ENCODE results near the gene IFT52.
"Not testable (repeated sequence)": the region's sequence is repeated elsewhere in the genome, so short reads cannot be mapped to it uniquely, and the experiment has no call there.

Gene IFT52

DNA sequence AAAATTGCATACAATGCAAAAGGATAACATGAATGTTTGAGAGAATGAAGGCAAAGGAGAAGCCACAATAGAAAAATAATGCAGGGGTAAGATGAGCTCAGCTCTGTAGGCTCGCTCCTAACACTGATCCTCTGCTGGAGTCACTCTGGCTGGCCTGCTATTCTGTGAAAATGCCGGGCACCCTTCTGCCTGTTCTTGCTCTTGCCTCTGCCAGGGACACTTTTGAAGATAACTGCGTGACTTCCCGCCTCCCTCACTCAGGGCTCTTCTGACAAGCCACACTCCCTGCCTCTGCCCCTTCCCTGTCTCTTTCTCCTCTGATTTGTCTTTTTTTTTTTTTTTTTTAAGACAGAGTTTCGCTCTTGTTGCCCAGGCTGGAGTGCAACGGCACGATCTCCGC is 40.9 kb downstream of the IFT52 start:
- H3K9me3 ChIP-seq (ENCODE audit: control insufficient read depth in 1 of 2, low read length in 2 of 2): no peaks in the 10 kb centered on the region
- H3K27me3 ChIP-seq (ENCODE audit: control insufficient read depth in 1 of 2, insufficient read depth in 2 of 2, low read length in 2 of 2): no peaks in the 10 kb centered on the region
- no peak overlapping the region for H3K9ac ChIP-seq (ENCODE audit: low read depth in 1 of 2, low read length in 2 of 2)
- H3K27ac ChIP-seq (ENCODE audit: low read depth, low read length): no peak overlapping the region
- peaks cover 0 to 13% of the 10 kb centered on the region in 2 donors for H3K36me3 ChIP-seq (ENCODE audit: control insufficient read depth in 1 of 2, insufficient read depth in 2 of 2, low read length in 2 of 2)
- no peak overlapping the region for H3K4me3 ChIP-seq (ENCODE audit: low read depth in 1 of 2, low read length in 2 of 2)
- no peaks in the 10 kb centered on the region for H3K4me1 ChIP-seq (ENCODE audit: control insufficient read depth in 1 of 2, insufficient read depth in 2 of 2, low read length in 2 of 2)

DNA sequence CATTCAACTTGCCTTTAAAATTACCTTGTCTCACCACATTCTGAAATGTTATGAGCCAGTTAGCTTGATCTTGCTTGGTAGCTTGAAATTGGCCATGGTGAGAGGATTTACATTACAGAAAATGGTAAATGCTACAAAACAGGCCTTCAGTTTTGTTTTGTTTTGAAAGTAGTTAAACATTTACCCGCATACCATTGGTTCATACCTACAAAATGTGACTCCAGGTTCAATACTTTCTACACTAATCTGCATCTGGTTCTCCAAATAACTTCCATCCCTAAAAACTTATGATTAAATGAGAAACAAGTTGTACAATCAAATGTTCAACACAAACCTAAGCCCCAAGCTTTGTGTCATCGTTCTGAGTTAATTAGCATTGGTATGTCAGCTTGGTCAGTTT is 45.7 kb downstream of the IFT52 start:
- H3K9ac ChIP-seq (ENCODE audit: low read depth in 1 of 2, low read length in 2 of 2): no peak overlapping the region
- no peak overlapping the region for H3K4me3 ChIP-seq (ENCODE audit: low read depth in 1 of 2, low read length in 2 of 2)
- H3K4me1 ChIP-seq (ENCODE audit: control insufficient read depth in 1 of 2, insufficient read depth in 2 of 2, low read length in 2 of 2): no peaks in the 10 kb centered on the region
- H3K9me3 ChIP-seq (ENCODE audit: control insufficient read depth in 1 of 2, low read length in 2 of 2): no peaks in the 10 kb centered on the region
- no peaks in the 10 kb centered on the region for H3K27me3 ChIP-seq (ENCODE audit: control insufficient read depth in 1 of 2, insufficient read depth in 2 of 2, low read length in 2 of 2)
- H3K27ac ChIP-seq (ENCODE audit: low read depth, low read length): no peak overlapping the region
- peaks cover 0 to 24% of the 10 kb centered on the region in 2 donors for H3K36me3 ChIP-seq (ENCODE audit: control insufficient read depth in 1 of 2, insufficient read depth in 2 of 2, low read length in 2 of 2)

DNA sequence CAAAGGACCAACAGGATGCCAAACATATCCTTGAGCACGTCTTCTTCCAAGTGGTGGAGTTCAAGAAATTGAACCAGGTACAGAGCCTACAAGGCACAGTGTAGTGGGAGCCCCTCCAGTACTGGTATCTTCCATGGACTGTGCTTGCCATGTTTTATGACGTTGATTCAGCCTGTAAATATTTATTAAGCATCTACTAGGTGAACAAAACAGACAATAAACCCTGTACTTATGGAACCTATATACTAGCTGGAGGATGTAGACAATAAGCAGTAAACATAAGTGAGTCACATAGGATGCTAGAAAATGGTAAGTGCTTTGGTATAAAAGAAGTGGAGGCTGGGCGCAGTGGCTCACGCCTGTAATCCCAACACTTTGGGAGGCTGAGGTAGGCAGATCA is 51.8 kb downstream of the IFT52 start:
- H3K9ac ChIP-seq (ENCODE audit: low read depth in 1 of 2, low read length in 2 of 2): no peak overlapping the region
- no peak overlapping the region for H3K27ac ChIP-seq (ENCODE audit: low read depth, low read length)
- H3K36me3 ChIP-seq (ENCODE audit: control insufficient read depth in 1 of 2, insufficient read depth in 2 of 2, low read length in 2 of 2): peaks cover 4 to 23% of the 10 kb centered on the region in 2 donors
- no peaks in the 10 kb centered on the region for H3K4me1 ChIP-seq (ENCODE audit: control insufficient read depth in 1 of 2, insufficient read depth in 2 of 2, low read length in 2 of 2)
- H3K9me3 ChIP-seq (ENCODE audit: control insufficient read depth in 1 of 2, low read length in 2 of 2): no peaks in the 10 kb centered on the region
- H3K27me3 ChIP-seq (ENCODE audit: control insufficient read depth in 1 of 2, insufficient read depth in 2 of 2, low read length in 2 of 2): no peaks in the 10 kb centered on the region
- no peak overlapping the region for H3K4me3 ChIP-seq (ENCODE audit: low read depth in 1 of 2, low read length in 2 of 2)

DNA sequence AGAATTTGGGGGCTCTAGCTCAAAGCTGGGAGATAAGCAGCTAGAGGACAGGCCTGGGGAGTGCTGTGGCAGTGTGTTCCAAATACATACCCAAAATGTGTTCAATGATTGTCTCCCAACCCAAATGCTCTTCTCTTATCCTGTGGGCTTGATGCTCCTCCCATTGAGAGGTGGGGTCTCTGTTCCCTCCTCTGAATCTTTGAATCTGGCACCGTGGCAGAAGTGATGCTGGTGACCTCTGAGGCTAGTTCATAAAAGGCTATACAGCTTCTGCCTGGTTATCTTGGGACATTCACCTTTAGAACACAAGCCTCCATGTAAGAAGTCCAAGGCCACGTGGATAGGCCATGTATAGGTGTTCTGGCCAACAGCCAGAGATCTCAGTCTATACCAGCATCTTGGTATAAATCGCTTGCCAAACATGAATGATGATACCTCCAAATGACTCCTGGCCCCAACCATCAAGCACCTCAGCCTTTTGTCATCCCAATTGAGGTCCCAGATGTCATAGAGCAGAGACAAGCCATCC is 60.3 kb downstream of the IFT52 start:
- Histone ChIP-seq H3K4me1 (ENCODE audit: control insufficient read depth in 1 of 2, insufficient read depth in 2 of 2, low read length in 2 of 2) (peaks cover 0 to 3% of the 10 kb centered on the region in 2 donors), H3K36me3 (ENCODE audit: control insufficient read depth in 1 of 2, insufficient read depth in 2 of 2, low read length in 2 of 2) (peaks cover 0 to 5% of the 10 kb centered on the region in 2 donors), H3K4me3 (ENCODE audit: low read depth in 1 of 2, low read length in 2 of 2) (no peak overlapping the region), H3K27ac (ENCODE audit: low read depth, low read length) (no peak overlapping the region), H3K9ac (ENCODE audit: low read depth in 1 of 2, low read length in 2 of 2) (no peak overlapping the region), H3K27me3 (ENCODE audit: control insufficient read depth in 1 of 2, insufficient read depth in 2 of 2, low read length in 2 of 2) (no peaks in the 10 kb centered on the region), H3K9me3 (ENCODE audit: control insufficient read depth in 1 of 2, low read length in 2 of 2) (no peaks in the 10 kb centered on the region)

DNA sequence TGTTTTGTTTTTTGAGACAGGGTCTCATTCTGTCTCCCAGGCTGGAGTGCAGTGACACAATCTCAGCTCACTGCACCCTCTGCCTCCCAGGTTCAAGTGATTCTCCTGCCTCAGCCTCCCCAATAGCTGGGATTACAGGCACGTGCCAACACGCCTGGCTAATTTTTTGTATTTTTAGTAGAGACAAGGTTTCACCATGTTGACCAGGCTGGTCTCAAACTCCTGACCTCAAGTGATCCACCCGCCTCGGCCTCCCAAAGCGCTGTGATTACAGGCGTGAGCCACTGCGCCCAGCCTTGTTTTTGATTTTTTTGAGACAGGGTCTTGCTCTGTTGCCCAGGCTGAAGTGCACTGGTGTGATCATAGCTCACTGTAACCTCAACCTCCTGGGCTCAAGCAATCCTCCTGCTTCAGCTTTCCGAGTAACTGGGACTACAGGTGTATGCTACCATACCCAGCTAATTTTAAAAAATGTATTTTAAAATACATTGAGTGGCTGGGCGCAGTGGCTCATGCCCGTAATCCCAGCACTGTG is 61.0 kb downstream of the IFT52 start:
- not testable (repeated sequence) for H3K9ac ChIP-seq (ENCODE audit: low read depth in 1 of 2, low read length in 2 of 2); H3K4me3 ChIP-seq (ENCODE audit: low read depth in 1 of 2, low read length in 2 of 2); H3K36me3 ChIP-seq (ENCODE audit: control insufficient read depth in 1 of 2, insufficient read depth in 2 of 2, low read length in 2 of 2); H3K27ac ChIP-seq (ENCODE audit: low read depth, low read length); H3K27me3 ChIP-seq (ENCODE audit: control insufficient read depth in 1 of 2, insufficient read depth in 2 of 2, low read length in 2 of 2); H3K4me1 ChIP-seq (ENCODE audit: control insufficient read depth in 1 of 2, insufficient read depth in 2 of 2, low read length in 2 of 2); H3K9me3 ChIP-seq (ENCODE audit: control insufficient read depth in 1 of 2, low read length in 2 of 2)

DNA sequence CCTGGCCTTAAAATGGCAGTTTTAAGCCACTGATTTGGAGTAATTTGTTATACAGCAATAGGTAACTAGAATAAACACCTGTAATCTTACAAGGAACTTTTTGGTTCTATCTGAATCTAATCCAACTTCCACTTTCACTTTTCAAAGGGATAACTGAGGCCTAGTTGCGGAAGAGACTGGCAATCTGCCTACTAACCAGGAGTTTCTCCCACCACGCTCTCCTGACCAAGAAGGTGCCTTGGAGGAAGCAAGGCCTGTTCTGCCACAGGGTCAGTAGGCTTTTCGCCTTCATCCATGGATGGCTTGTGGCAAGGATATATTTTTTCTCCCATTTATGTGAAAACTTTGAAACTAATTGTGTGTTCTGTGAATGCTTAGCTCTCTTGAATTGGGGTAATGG is 63.2 kb downstream of the IFT52 start:
- Histone ChIP-seq H3K9me3 (ENCODE audit: control insufficient read depth in 1 of 2, low read length in 2 of 2) (no peaks in the 10 kb centered on the region), H3K36me3 (ENCODE audit: control insufficient read depth in 1 of 2, insufficient read depth in 2 of 2, low read length in 2 of 2) (no peaks in the 10 kb centered on the region), H3K4me3 (ENCODE audit: low read depth in 1 of 2, low read length in 2 of 2) (no peak overlapping the region), H3K27me3 (ENCODE audit: control insufficient read depth in 1 of 2, insufficient read depth in 2 of 2, low read length in 2 of 2) (no peaks in the 10 kb centered on the region), H3K4me1 (ENCODE audit: control insufficient read depth in 1 of 2, insufficient read depth in 2 of 2, low read length in 2 of 2) (peaks cover 6 to 12% of the 10 kb centered on the region in 2 donors), H3K27ac (ENCODE audit: low read depth, low read length) (no peak overlapping the region), H3K9ac (ENCODE audit: low read depth in 1 of 2, low read length in 2 of 2) (no peak overlapping the region)

DNA sequence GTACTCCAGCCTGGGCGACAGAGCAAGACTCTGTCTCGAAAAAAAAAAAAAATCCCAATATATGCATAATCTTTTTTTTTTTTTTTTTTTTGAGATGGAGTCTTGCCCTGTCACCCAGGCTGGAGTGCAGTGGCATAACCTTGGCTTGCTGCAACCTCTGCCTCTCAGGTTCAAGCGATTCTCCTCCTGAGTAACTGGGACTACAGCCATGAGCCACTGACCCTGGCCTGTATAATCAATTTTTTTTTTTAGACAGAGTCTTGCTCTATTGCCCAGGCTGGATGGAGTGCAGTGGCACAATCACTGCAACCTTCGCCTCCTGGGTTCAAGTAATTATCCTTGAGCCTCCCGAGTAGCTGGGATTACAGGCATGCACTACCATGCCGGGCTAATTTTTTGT is 64.4 kb downstream of the IFT52 start:
- not testable (repeated sequence) for H3K27ac ChIP-seq (ENCODE audit: low read depth, low read length); H3K27me3 ChIP-seq (ENCODE audit: control insufficient read depth in 1 of 2, insufficient read depth in 2 of 2, low read length in 2 of 2); H3K9me3 ChIP-seq (ENCODE audit: control insufficient read depth in 1 of 2, low read length in 2 of 2); H3K9ac ChIP-seq (ENCODE audit: low read depth in 1 of 2, low read length in 2 of 2); H3K4me3 ChIP-seq (ENCODE audit: low read depth in 1 of 2, low read length in 2 of 2); H3K36me3 ChIP-seq (ENCODE audit: control insufficient read depth in 1 of 2, insufficient read depth in 2 of 2, low read length in 2 of 2)
- H3K4me1 ChIP-seq (ENCODE audit: control insufficient read depth in 1 of 2, insufficient read depth in 2 of 2, low read length in 2 of 2): peaks cover 6 to 12% of the 10 kb centered on the region in 2 donors

DNA sequence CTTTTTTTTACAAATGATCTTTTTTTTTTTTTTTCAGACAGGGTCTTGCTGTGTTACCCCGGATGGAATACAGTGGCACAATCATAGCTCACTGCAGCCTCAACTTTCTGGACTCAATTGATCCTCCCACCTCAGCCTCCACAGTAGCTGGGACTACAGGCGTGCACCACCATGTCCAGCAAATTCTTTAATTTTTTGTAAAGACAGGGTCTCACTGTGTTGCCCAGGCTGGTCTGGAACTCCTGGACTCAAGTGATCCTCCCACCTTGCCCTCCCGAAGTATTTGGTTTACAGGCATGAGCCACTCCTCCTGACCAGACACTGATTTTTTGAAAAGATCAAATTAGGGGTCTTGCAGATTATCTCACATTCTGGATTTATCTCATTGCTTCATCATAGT is 65.2 kb downstream of the IFT52 start:
- Histone ChIP-seq H3K4me1 (ENCODE audit: control insufficient read depth in 1 of 2, insufficient read depth in 2 of 2, low read length in 2 of 2) (peaks cover 6 to 12% of the 10 kb centered on the region in 2 donors), H3K9me3 (ENCODE audit: control insufficient read depth in 1 of 2, low read length in 2 of 2) (no peaks in the 10 kb centered on the region), H3K4me3 (ENCODE audit: low read depth in 1 of 2, low read length in 2 of 2) (no peak overlapping the region), H3K27me3 (ENCODE audit: control insufficient read depth in 1 of 2, insufficient read depth in 2 of 2, low read length in 2 of 2) (no peaks in the 10 kb centered on the region), H3K36me3 (ENCODE audit: control insufficient read depth in 1 of 2, insufficient read depth in 2 of 2, low read length in 2 of 2) (no peaks in the 10 kb centered on the region), H3K9ac (ENCODE audit: low read depth in 1 of 2, low read length in 2 of 2) (no peak overlapping the region), H3K27ac (ENCODE audit: low read depth, low read length) (no peak overlapping the region)

DNA sequence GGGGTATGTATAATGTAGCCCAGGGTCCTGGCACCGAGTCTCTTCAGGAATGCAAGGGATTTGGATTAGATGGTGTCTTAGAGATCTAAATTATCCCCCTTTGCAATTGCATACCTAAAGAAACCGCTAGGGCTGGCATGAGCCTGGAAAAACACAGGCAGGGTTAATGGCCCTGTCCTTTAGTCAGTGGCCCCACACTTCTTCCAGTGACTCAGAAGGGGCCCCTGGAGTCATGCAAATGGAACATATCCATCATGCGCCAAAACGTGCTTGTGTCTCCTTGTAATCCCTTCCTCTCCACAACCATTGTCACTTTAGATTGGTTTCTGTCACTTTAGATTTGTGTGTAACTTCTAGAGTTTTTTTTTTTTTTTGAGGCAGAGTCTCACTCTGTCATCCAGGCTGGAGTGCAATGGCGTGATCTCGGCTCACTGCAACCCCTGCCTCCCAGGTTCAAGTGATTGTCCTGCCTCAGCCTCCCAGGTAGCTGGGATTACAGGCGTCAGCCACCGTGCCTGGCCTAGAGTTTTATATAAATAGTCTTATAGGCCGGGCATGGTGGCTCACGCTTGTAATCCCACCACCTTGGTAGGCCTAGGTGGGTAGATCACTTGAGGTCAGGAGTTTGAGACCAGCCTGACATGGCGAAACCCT is 67.5 kb downstream of the IFT52 start:
- peaks cover 8 to 15% of the 10 kb centered on the region in 2 donors for H3K4me1 ChIP-seq (ENCODE audit: control insufficient read depth in 1 of 2, insufficient read depth in 2 of 2, low read length in 2 of 2)
- H3K9me3 ChIP-seq (ENCODE audit: control insufficient read depth in 1 of 2, low read length in 2 of 2): no peaks in the 10 kb centered on the region
- no peaks in the 10 kb centered on the region for H3K36me3 ChIP-seq (ENCODE audit: control insufficient read depth in 1 of 2, insufficient read depth in 2 of 2, low read length in 2 of 2)
- H3K4me3 ChIP-seq (ENCODE audit: low read depth in 1 of 2, low read length in 2 of 2): peak overlapping the region; percentile 85 to 96
- peak overlapping the region; percentile 81 to 83 for H3K9ac ChIP-seq (ENCODE audit: low read depth in 1 of 2, low read length in 2 of 2)
- no peak overlapping the region for H3K27ac ChIP-seq (ENCODE audit: low read depth, low read length)
- no peaks in the 10 kb centered on the region for H3K27me3 ChIP-seq (ENCODE audit: control insufficient read depth in 1 of 2, insufficient read depth in 2 of 2, low read length in 2 of 2)

DNA sequence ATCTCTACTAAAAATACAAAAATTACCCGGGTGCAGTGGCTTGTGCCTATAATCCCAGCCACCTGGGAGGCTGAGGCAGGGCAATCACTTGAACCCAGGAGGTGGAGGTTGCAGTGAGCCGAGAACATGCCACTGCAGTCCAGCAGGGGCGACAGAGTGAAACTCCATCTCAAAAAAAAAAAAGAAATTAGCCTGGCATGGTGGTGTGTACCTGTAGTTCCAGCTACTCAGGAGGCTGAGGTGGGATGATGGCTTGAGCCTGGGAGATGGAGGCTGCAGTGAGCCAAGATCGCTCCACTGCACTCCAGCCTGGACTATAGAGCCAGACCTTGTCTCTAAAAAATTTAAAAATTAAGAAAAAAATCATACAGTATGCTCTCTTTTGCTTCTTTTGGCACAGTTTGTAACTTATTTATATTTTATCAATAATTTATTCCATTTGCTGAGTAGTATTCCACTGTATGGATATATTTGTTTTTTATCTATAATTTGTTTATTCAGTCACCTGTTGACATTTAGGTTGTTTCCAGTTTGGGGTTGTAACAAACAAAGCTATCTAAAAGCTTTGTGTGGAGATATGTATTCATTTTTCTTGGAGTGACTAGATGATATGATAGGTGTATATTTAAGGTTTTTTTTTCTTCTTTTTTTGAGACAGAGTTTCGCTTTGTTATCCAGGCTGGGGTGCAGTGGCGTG is 68.1 kb downstream of the IFT52 start:
- H3K36me3 ChIP-seq (ENCODE audit: control insufficient read depth in 1 of 2, insufficient read depth in 2 of 2, low read length in 2 of 2): no peaks in the 10 kb centered on the region
- no peak overlapping the region for H3K27ac ChIP-seq (ENCODE audit: low read depth, low read length)
- no peaks in the 10 kb centered on the region for H3K9me3 ChIP-seq (ENCODE audit: control insufficient read depth in 1 of 2, low read length in 2 of 2)
- H3K4me1 ChIP-seq (ENCODE audit: control insufficient read depth in 1 of 2, insufficient read depth in 2 of 2, low read length in 2 of 2): peaks cover 12 to 22% of the 10 kb centered on the region in 2 donors
- H3K9ac ChIP-seq (ENCODE audit: low read depth in 1 of 2, low read length in 2 of 2): no peak overlapping the region
- H3K4me3 ChIP-seq (ENCODE audit: low read depth in 1 of 2, low read length in 2 of 2): no peak overlapping the region
- no peaks in the 10 kb centered on the region for H3K27me3 ChIP-seq (ENCODE audit: control insufficient read depth in 1 of 2, insufficient read depth in 2 of 2, low read length in 2 of 2)
